Activated T-helper 1 cell treated with anti-CD3 and anti-CD28 coated beads, Interleukin-12 subunit alpha, Interleukin-12 subunit beta, Interleukin-2, Interleukin-4 antibody, amounts not matched to agents 30 ng/mL and 10 ng/mL and 1 ng/mL, durations not matched to agents 14 hours and 24 hours and 36 hours (primary cell): ENCODE data around the gene SMIM44. TPM values are rescaled to one million over a fixed set of nuclear protein-coding genes. Genes with fewer than 3 reads are reported as not detected.

Experiments
- DNase-seq: peaks from one replicate; pipeline ENCODE4 v3.0.0; 2021; ENCODE audit warnings: low spot score
- H3K27ac Mint-ChIP-seq: one replicate; pipeline ENCODE4 v1.8.0; 2021; ENCODE audit warnings: mild to moderate bottlenecking, mixed read lengths
- H3K27me3 Mint-ChIP-seq: one replicate; pipeline ENCODE4 v1.8.0; 2022; ENCODE audit warnings: mild to moderate bottlenecking, moderate library complexity, mixed read lengths; ENCODE audit not compliant: insufficient read depth
- H3K36me3 Mint-ChIP-seq: one replicate; pipeline ENCODE4 v1.8.0; 2021; ENCODE audit warnings: low read depth, mixed read lengths
- H3K4me1 Mint-ChIP-seq: one replicate; pipeline ENCODE4 v1.8.0; 2021; ENCODE audit warnings: low read depth, mixed read lengths
- H3K4me3 Mint-ChIP-seq: one replicate; pipeline ENCODE4 v1.8.0; 2021; ENCODE audit warnings: mild to moderate bottlenecking, moderate library complexity, mixed read lengths
- H3K9me3 Mint-ChIP-seq: one replicate; pipeline ENCODE4 v1.8.0; 2021; ENCODE audit warnings: mixed read lengths
- intact Hi-C: fragments of 100-400 bp; cut with micrococcal nuclease; formaldehyde crosslinking; loops from one replicate; pipeline ENCODE4 v1.15.1; 2024
- total RNA-seq: library from RNA; stranded (reverse); gene quantifications from 2 replicates; pipeline ENCODE4 v1.2.3, GENCODE V29; 2022

Gene SMIM44
- total RNA-seq, 1 donor from 2014 or later, result not detected

- H3K4me1 Mint-ChIP-seq, result peaks cover 5% of the 10 kb centered on the region
- peaks cover 14% of the 10 kb centered on the region for H3K36me3 Mint-ChIP-seq
Measured at GRCh38 chr19:3523361-3524077, 40.3 kb upstream of the SMIM44 start.

GRCh38 chr19:3522421-3523360, 39.5 kb upstream of the SMIM44 start:
- intact Hi-C loops, result no loop called here
- Mint-ChIP-seq H3K4me3 (no peak overlapping the region), H3K36me3 (peaks cover 14% of the 10 kb centered on the region), H3K4me1 (peaks cover 5% of the 10 kb centered on the region), H3K27ac (no peak overlapping the region), H3K9me3 (no peaks in the 10 kb centered on the region), H3K27me3 (no peaks in the 10 kb centered on the region)
- DNase-seq, result no peak

More at GRCh38 chr19:3523361-3524077, 40.3 kb upstream of the SMIM44 start:
- no peaks in the 10 kb centered on the region for H3K27me3 Mint-ChIP-seq
- DNase-seq, result no peak
- intact Hi-C loops, result no loop called here
- no peak overlapping the region for H3K4me3 Mint-ChIP-seq
- H3K27ac Mint-ChIP-seq, result no peak overlapping the region
- H3K9me3 Mint-ChIP-seq, result no peaks in the 10 kb centered on the region

DNA sequence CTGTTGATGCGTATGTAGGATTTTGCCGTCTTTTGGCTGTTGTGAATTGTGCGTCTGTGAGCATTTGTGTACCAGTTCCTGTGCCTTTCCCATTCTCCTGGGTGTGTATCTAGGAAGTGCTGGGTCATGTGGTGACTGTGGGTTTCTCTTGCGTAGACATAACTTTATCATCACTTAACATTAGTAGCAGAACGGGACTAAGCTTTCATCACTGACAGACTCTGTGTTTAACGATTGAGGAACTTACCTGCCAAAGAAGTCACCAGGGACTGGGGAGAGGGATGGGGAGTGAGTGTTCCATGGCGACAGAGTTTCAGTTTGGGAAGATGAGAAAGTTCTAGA, 37.8 kb upstream of the SMIM44 start:
- Mint-ChIP-seq H3K27ac (peak overlapping the region; percentile 22), H3K4me1 (peaks cover 5% of the 10 kb centered on the region), H3K36me3 (peaks cover 10% of the 10 kb centered on the region), H3K4me3 (no peak overlapping the region), H3K9me3 (no peaks in the 10 kb centered on the region), H3K27me3 (no peaks in the 10 kb centered on the region)
- intact Hi-C loops, result no loop called here
- no peak for DNase-seq

- H3K27ac Mint-ChIP-seq, result no peak overlapping the region
- H3K36me3 Mint-ChIP-seq, result peaks cover 12% of the 10 kb centered on the region
- no peak for DNase-seq
- intact Hi-C loops, result no loop called here
- H3K27me3 Mint-ChIP-seq, result no peaks in the 10 kb centered on the region
- peaks cover 9% of the 10 kb centered on the region for H3K4me1 Mint-ChIP-seq
- H3K4me3 Mint-ChIP-seq, result no peak overlapping the region
- H3K9me3 Mint-ChIP-seq, result no peaks in the 10 kb centered on the region
Measured at GRCh38 chr19:3520166-3521103, 37.2 kb upstream of the SMIM44 start.

DNA sequence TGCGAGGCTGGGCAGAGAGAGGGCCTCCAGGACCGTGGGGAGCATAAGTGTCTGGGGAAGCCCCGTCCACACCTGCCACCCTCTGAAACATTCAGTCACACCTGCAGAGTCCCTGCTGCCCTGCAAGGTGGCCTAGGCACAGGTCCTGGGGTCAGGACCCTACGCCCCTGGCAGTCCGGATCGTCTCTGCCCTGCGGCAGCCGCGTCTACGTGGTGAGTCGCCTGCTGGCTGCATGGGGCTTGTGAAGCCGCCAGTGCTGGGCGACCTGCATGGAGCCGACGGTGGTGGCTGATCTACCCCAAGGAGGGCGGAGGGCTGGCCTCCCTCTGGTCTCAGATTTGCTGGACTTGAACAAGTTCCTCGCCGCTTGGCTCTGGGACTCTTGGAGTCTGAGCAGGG, 35.9 kb upstream of the SMIM44 start:
- DNase-seq, result no peak
- no peaks in the 10 kb centered on the region for H3K9me3 Mint-ChIP-seq
- no peak overlapping the region for H3K4me3 Mint-ChIP-seq
- peaks cover 9% of the 10 kb centered on the region for H3K36me3 Mint-ChIP-seq
- intact Hi-C loops, result no loop called here
- H3K27ac Mint-ChIP-seq, result no peak overlapping the region
- no peaks in the 10 kb centered on the region for H3K27me3 Mint-ChIP-seq
- H3K4me1 Mint-ChIP-seq, result peaks cover 9% of the 10 kb centered on the region

DNA sequence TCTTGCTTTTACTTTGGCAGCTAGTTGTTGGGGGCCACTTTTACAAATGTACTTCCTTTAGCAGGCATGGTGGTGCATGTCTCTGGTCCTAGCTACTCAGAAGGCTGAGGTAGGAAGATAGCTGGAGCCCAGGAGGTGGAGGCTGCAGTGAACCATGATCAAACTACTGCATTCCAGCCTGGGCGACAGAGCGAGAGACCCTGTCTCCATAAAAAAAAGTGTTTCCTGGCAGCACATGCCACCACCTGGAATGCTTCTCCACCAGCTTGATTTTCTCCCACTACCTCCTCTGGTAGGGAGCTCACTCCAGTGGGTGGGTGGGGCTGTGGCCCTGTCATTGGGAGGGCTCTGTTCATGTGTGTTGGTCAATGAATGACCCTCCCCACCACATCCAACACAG, 35.4 kb upstream of the SMIM44 start:
- H3K27me3 Mint-ChIP-seq, result no peaks in the 10 kb centered on the region
- H3K36me3 Mint-ChIP-seq, result peaks cover 6% of the 10 kb centered on the region
- H3K4me3 Mint-ChIP-seq, result no peak overlapping the region
- no peaks in the 10 kb centered on the region for H3K9me3 Mint-ChIP-seq
- intact Hi-C loops, result no loop called here
- H3K27ac Mint-ChIP-seq, result no peak overlapping the region
- peaks cover 9% of the 10 kb centered on the region for H3K4me1 Mint-ChIP-seq
- DNase-seq, result no peak

GRCh38 chr19:3518255-3518654, 35.0 kb upstream of the SMIM44 start:
- no peaks in the 10 kb centered on the region for H3K27me3 Mint-ChIP-seq
- intact Hi-C loops, result no loop called here
- peaks cover 6% of the 10 kb centered on the region for H3K36me3 Mint-ChIP-seq
- H3K4me1 Mint-ChIP-seq, result peaks cover 9% of the 10 kb centered on the region
- H3K27ac Mint-ChIP-seq, result no peak overlapping the region
- no peak for DNase-seq
- H3K4me3 Mint-ChIP-seq, result no peak overlapping the region
- H3K9me3 Mint-ChIP-seq, result no peaks in the 10 kb centered on the region

GRCh38 chr19:3517638-3518037, 34.4 kb upstream of the SMIM44 start:
- no peaks in the 10 kb centered on the region for H3K9me3 Mint-ChIP-seq
- H3K4me3 Mint-ChIP-seq, result no peak overlapping the region
- no peaks in the 10 kb centered on the region for H3K27me3 Mint-ChIP-seq
- DNase-seq, result no peak
- H3K36me3 Mint-ChIP-seq, result peaks cover 6% of the 10 kb centered on the region
- no peak overlapping the region for H3K27ac Mint-ChIP-seq
- intact Hi-C loops, result no loop called here
- peaks cover 9% of the 10 kb centered on the region for H3K4me1 Mint-ChIP-seq

GRCh38 chr19:3516675-3517207, 33.5 kb upstream of the SMIM44 start:
- Mint-ChIP-seq H3K4me3 (no peak overlapping the region), H3K27ac (no peak overlapping the region), H3K4me1 (peaks cover 9% of the 10 kb centered on the region), H3K9me3 (no peaks in the 10 kb centered on the region), H3K27me3 (no peaks in the 10 kb centered on the region), H3K36me3 (peaks cover 6% of the 10 kb centered on the region)
- intact Hi-C loops, result no loop called here
- DNase-seq, result no peak

- Mint-ChIP-seq H3K4me1 (peaks cover 6% of the 10 kb centered on the region), H3K27ac (peak overlapping the region; percentile 70), H3K36me3 (peaks cover 7% of the 10 kb centered on the region), H3K9me3 (no peaks in the 10 kb centered on the region), H3K27me3 (no peaks in the 10 kb centered on the region), H3K4me3 (no peak overlapping the region)
- intact Hi-C loops, result no loop called here
- no peak for DNase-seq
Measured at GRCh38 chr19:3515891-3516422, 32.7 kb upstream of the SMIM44 start.

DNA sequence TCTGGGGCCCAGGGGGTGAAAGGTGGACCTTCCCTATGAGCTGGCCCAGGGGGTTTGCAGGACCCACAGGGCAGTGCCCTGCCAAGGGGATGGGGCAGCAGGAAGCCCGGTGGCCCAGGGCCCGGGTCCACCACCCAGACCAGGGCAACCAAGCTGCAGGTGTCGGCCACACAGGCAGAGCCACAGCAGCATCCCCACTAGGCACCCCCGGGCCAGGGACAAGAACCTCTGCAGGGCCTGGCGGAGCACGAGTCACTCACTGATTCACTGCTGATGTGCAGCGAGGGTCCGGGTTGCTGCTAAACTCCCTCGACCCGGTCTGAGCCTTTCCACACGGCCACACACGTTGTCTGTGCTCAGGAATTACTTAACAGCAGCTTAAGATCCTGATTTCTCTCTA, 31.7 kb upstream of the SMIM44 start:
- Mint-ChIP-seq H3K36me3 (peaks cover 6% of the 10 kb centered on the region), H3K27me3 (no peaks in the 10 kb centered on the region), H3K27ac (no peak overlapping the region), H3K9me3 (no peaks in the 10 kb centered on the region), H3K4me3 (no peak overlapping the region), H3K4me1 (peaks cover 12% of the 10 kb centered on the region)
- DNase-seq, result no peak
- intact Hi-C loops, result no loop called here
